ENCODE data around the gene HLA-DRB5.
"Not testable (repeated sequence)": the region's sequence is repeated elsewhere in the genome, so short reads cannot be mapped to it uniquely, and the experiment has no call there.

The HLA-DRB5 gene

GRCh38 chr6:32519118-32519909, 10.8 kb downstream of the HLA-DRB5 start:
- intact Hi-C loops (cut with DNase I) = no loop called here
- no peak for DNase-seq

- DNase-seq = no peak
- intact Hi-C loops (cut with DNase I) = no loop called here
These were observed 12.2 kb downstream of the HLA-DRB5 start for GRCh38 chr6:32517654-32518445.

GRCh38 chr6:32501016-32501415, 29.1 kb downstream of the HLA-DRB5 start:
- intact Hi-C loops (cut with DNase I) = no loop called here

GRCh38 chr6:32492351-32492750, 37.7 kb downstream of the HLA-DRB5 start:
- intact Hi-C loops (cut with DNase I) = no loop called here
- DNase-seq = no peak

More at GRCh38 chr6:32501016-32501415, 29.1 kb downstream of the HLA-DRB5 start:
- DNase-seq = no peak

GRCh38 chr6:32491700-32492099, 38.4 kb downstream of the HLA-DRB5 start:
- intact Hi-C loops (cut with DNase I) = no loop called here

GRCh38 chr6:32488083-32488482, 42.0 kb downstream of the HLA-DRB5 start:
- intact Hi-C loops (cut with DNase I) = no loop called here
- DNase-seq = no peak

More at GRCh38 chr6:32491700-32492099, 38.4 kb downstream of the HLA-DRB5 start:
- no peak for DNase-seq

- intact Hi-C loops (cut with DNase I) = no loop called here
- no peak for DNase-seq
These were observed 45.5 kb downstream of the HLA-DRB5 start for GRCh38 chr6:32484614-32484998.

- DNase-seq = no peak
- intact Hi-C loops (cut with DNase I) = no loop called here
These were observed 46.0 kb downstream of the HLA-DRB5 start for GRCh38 chr6:32483968-32484613.

- intact Hi-C loops (cut with DNase I) = no loop called here
- DNase-seq = no peak
These were observed 54.5 kb downstream of the HLA-DRB5 start for GRCh38 chr6:32475392-32476206.

- intact Hi-C loops (cut with DNase I) = not testable (repeated sequence)
- peak in 5 of 42 donors; percentile 2 to 44 (median 12) for DNase-seq
These were observed 56.4 kb downstream of the HLA-DRB5 start for GRCh38 chr6:32473376-32474348.

GRCh38 chr6:32472781-32473375, 57.2 kb downstream of the HLA-DRB5 start:
- intact Hi-C loops (cut with DNase I) = no loop called here
- no peak for DNase-seq

GRCh38 chr6:32467743-32468503, 62.2 kb downstream of the HLA-DRB5 start:
- intact Hi-C loops (cut with DNase I); DNase-seq: not testable (repeated sequence)

All from head of caudate nucleus (tissue), 42 donors.